Adrenal gland (tissue), 19 donors: ENCODE data around the gene SLC25A41. TPM values are rescaled to one million over a fixed set of nuclear protein-coding genes. Genes with fewer than 3 reads are reported as not detected.

Experiments used
- DNase-seq, 7 donors: peaks; one replicate each; pipeline ENCODE4 v3.0.0-alpha.2; 2019 to 2020
- H3K27ac ChIP-seq, 5 donors: fragments of 200-600 bp; sonication (generic) in 4 of 5; 1 replicate in 3 of 5; 2 replicates in 2 of 5; pipeline versions ENCODE4 v1.5.1 to v1.8.0; 2016 to 2020; ENCODE audit warnings: mild to moderate bottlenecking in 1 of 5
- H3K27me3 ChIP-seq: fragments of 200-600 bp; 2 replicates; pipeline ENCODE4 v1.8.0; 2021
- H3K36me3 ChIP-seq, 2 donors: fragments of 200-600 bp; replicated peaks in 1 of 2; 1 replicate in 1 of 2; 2 replicates in 1 of 2; pipeline versions ENCODE4 v1.5.1 to v1.8.0; 2018 to 2022
- H3K4me1 ChIP-seq, 2 donors: fragments of 200-600 bp; replicated peaks in 1 of 2; 1 replicate in 1 of 2; 2 replicates in 1 of 2; pipeline versions ENCODE4 v1.5.1 to v1.8.0; 2018 to 2021
- H3K4me3 ChIP-seq, 4 donors: fragments of 200-600 bp; sonication (generic) in 3 of 4; one replicate each; pipeline ENCODE4 v1.5.1; 2016 to 2018
- H3K9me3 ChIP-seq, 3 donors: fragments of 200-600 bp; sonication (generic) in 1 of 3; replicated peaks in 1 of 3; 1 replicate in 2 of 3; 2 replicates in 1 of 3; pipeline versions ENCODE4 v1.5.1 to v1.8.0; 2016 to 2021
- POLR2A ChIP-seq, 2 donors: fragments of 450-650 bp; IDR thresholded peaks; one replicate each; pipeline ENCODE4 v1.6.1; 2017; ENCODE audit warnings: antibody characterized with exemption in 2 of 2, mild to moderate bottlenecking in 2 of 2, moderate library complexity in 1 of 2
- WGBS, 4 donors: extraction: QIAGEN DNeasy Blood & Tissue Kit in 2 of 4; methylation state at CpG; one replicate each; pipeline versions ENCODE4 v1.1.5 to v1.1.7; 2013 to 2017; 5-methylcytosine and 5-hydroxymethylcytosine counted together
- intact Hi-C, 2 donors: fragments of 100-400 bp; cut with DNase I; formaldehyde crosslinking; loops; one replicate each; pipeline versions ENCODE4 v1.14.1 to v1.15.0; 2022 to 2023
- long read RNA-seq, 10 donors: library from polyadenylated mRNA in 3 of 10; unstranded in 2 of 10; stranded (forward) in 1 of 10; transcript quantifications; one replicate each; pipeline ENCODE4 v2.0.0 and lab custom pipeline, GENCODE V29; 2021 to 2026
- polyA plus RNA-seq, 3 donors: library from polyadenylated mRNA; stranded (reverse); fragments of 200-250 nt in 2 of 3; fragments of 350-450 nt in 1 of 3; fragmentation: Illumina TruSeq in 1 of 3; extraction: RNeasy Lipid Tissue Mini Kit (QIAGEN cat#74804) in 1 of 3; gene quantifications; one replicate each; pipeline ENCODE4 v1.2.3, GENCODE V29; 2013 to 2014
- total RNA-seq, 9 donors: library from RNA; depleted of rRNA in 4 of 9; stranded (reverse); fragments of >200 nt in 4 of 9; fragments of 120-200 nt in 1 of 9; fragmentation: NEBNext Ultra II Directional in 1 of 9; extraction: Animal tissue kit (Norgen Biotek cat#: 25700) in 1 of 9; gene quantifications; one replicate each; pipeline versions ENCODE4 v1.1.0 to v1.2.4, GENCODE V29; 2013 to 2023
- TF ChIP-seq, protein P1 (sequence below), 6 experiments: fragments of 450-650 bp in 4 of 6; fragments of 200-600 bp in 2 of 6; sonication (generic) in 1 of 6; IDR thresholded peaks; 1 replicate in 5 of 6; 2 replicates in 1 of 6; pipeline versions ENCODE4 v1.5.1 to v1.8.0; 2016 to 2021; ENCODE audit warnings: antibody characterized with exemption in 6 of 6, mild to moderate bottlenecking in 2 of 6, moderate library complexity in 1 of 6
- donor health status: healthy with polysubstance abuse.
- donor health status: Bipolar disorder and iron deficiency.
- donor health status: DM: yes; HTN: yes; CAD: no.
- donor health status: DM: no; HTN: no; CAD: no.
- donor health status: DM: no; HTN: no; CAD: no.
- donor health status: DM: yes; HTN: yes; CAD: no.

SLC25A41 gene
- total RNA-seq, result under 1 TPM in 4 of 9 donors, not detected in 5; 0.18 to 0.46 (median 0.29) TPM
- polyA plus RNA-seq, result 1 to 10 TPM in 1 of 3 donors, under 1 TPM in 1, not detected in 1; 0.54 to 1.4 TPM
- long read RNA-seq, donor 1, result 0 reads
- long read RNA-seq, donor 2, result 0 reads
- long read RNA-seq, donor 3, result 0 reads
- long read RNA-seq, donor 4, result 0 reads
- long read RNA-seq, donor 5, result 0 reads
- long read RNA-seq, donor 6, result 0 reads
- long read RNA-seq, donor 7, result 0 reads
- long read RNA-seq, donor 8, result 0 reads
- long read RNA-seq, donor 9, result 0 reads
- long read RNA-seq, donor 10, result 0 reads

DNA sequence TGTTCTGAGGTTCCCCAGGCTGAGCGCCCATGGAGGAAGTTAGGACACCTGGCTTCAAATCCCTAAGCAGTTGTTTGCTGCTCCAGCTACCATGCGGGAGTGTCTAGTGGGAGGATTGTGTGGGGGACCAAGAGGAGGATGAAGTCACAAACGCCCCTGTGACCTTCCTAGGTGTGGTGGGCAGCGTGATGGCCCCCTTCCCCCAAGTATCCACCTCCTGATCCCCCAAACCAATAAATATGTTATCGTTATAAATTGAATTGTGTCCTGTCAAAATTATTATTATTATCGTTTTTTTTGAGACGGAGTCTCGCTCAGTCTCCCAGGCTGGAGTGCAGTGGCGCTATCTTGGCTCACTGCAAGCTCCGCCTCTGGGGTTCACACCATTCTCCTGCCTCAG lies at the start of gene SLC25A41:
Gene SLC25A41 (minus strand): TSS at position 101 of the 400 bp plus-strand sequence. CDS start 70 bp downstream, at position 31.
- intact Hi-C loops, result no loop called here
- Histone ChIP-seq H3K4me1 (no peaks in the 10 kb centered on the region), H3K4me3 (no peak within 1 kb of the TSS), H3K9me3 (no peaks in the 10 kb centered on the region), H3K36me3 (no peaks in the 10 kb centered on the region), H3K27ac (no peak within 1 kb of the TSS), H3K27me3 (no peaks in the 10 kb centered on the region)
- WGBS, 4 donors, result 86 to 94% (median 89%) methylated on average over 9 to 10 of the region's 10 CpGs
- DNase-seq, result no peak
- no peak for TF ChIP-seq POLR2A (IDR thresholded peaks at IDR 0.05)
- TF ChIP-seq, protein P1, sequence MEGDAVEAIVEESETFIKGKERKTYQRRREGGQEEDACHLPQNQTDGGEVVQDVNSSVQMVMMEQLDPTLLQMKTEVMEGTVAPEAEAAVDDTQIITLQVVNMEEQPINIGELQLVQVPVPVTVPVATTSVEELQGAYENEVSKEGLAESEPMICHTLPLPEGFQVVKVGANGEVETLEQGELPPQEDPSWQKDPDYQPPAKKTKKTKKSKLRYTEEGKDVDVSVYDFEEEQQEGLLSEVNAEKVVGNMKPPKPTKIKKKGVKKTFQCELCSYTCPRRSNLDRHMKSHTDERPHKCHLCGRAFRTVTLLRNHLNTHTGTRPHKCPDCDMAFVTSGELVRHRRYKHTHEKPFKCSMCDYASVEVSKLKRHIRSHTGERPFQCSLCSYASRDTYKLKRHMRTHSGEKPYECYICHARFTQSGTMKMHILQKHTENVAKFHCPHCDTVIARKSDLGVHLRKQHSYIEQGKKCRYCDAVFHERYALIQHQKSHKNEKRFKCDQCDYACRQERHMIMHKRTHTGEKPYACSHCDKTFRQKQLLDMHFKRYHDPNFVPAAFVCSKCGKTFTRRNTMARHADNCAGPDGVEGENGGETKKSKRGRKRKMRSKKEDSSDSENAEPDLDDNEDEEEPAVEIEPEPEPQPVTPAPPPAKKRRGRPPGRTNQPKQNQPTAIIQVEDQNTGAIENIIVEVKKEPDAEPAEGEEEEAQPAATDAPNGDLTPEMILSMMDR (IDR thresholded peaks at IDR 0.05), result no peak

GRCh38 chr19:6483235-6483634 lies 49.7 kb upstream of the SLC25A41 start:
- WGBS, 4 donors, result 63 to 70% (median 64%) methylated on average over 3 of the region's 3 CpGs
- H3K27me3 ChIP-seq, result no peaks in the 10 kb centered on the region
- H3K9me3 ChIP-seq, result no peaks in the 10 kb centered on the region
- intact Hi-C loops, result no loop called here
- H3K4me1 ChIP-seq, result no peaks in the 10 kb centered on the region
- no peak for DNase-seq
- no peak overlapping the region for H3K4me3 ChIP-seq
- TF ChIP-seq, protein P1 (IDR thresholded peaks at IDR 0.05), result no peak
- no peak for TF ChIP-seq POLR2A (IDR thresholded peaks at IDR 0.05)
- no peak overlapping the region for H3K27ac ChIP-seq
- no peaks in the 10 kb centered on the region for H3K36me3 ChIP-seq

DNA sequence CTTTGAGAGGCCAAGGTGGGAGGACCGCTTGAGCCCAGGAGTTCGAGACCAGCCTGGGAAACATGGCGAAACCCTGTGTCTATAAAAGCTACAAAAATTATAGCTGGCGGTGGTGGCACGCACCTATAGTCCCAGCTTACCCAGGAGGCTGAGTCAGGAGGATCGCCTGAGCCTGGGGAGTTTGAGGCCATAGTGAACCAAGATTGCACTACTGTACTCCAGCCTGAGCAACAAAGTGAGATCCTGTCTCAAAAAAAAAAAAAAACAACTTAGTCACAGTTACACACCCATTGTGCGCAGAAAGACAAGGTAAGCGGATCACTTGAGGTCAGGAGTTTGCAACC lies 48.8 kb upstream of the SLC25A41 start:
- TF ChIP-seq, protein P1 (IDR thresholded peaks at IDR 0.05), result no peak
- TF ChIP-seq POLR2A (IDR thresholded peaks at IDR 0.05), result no peak
- no peaks in the 10 kb centered on the region for H3K9me3 ChIP-seq
- no peaks in the 10 kb centered on the region for H3K36me3 ChIP-seq
- H3K27me3 ChIP-seq, result no peaks in the 10 kb centered on the region
- DNase-seq, result no peak
- no peaks in the 10 kb centered on the region for H3K4me1 ChIP-seq
- H3K27ac ChIP-seq, result no peak overlapping the region
- 93 to 97% (median 95%) methylated on average over 8 of the region's 8 CpGs for WGBS, 4 donors
- intact Hi-C loops, result no loop called here
- H3K4me3 ChIP-seq, result no peak overlapping the region

GRCh38 chr19:6481541-6482342 lies 48.2 kb upstream of the SLC25A41 start, which contains the start of gene DENND1C:
Gene DENND1C, minus strand, starts transcription at chr19:6481787. Its CDS starts 92 bp downstream, at chr19:6481695.
- WGBS, 4 donors, result 31 to 48% (median 40%) methylated on average over 16 to 24 of the region's 24 CpGs
- Histone ChIP-seq H3K4me3 (peak within 1 kb of the TSS in 1 of 4 donors; percentile 26), H3K9me3 (no peaks in the 10 kb centered on the region), H3K36me3 (no peaks in the 10 kb centered on the region), H3K27ac (peak within 1 kb of the TSS in 1 of 5 donors; percentile 36), H3K27me3 (no peaks in the 10 kb centered on the region), H3K4me1 (no peaks in the 10 kb centered on the region)
- intact Hi-C loops, result no loop called here
- TF ChIP-seq, protein P1 (IDR thresholded peaks at IDR 0.05), result peak; percentile 29 to 70 (median 54)
- TF ChIP-seq POLR2A (IDR thresholded peaks at IDR 0.05), result no peak
- DNase-seq, result peak in 5 of 7 donors; percentile 52 to 69 (median 59)
